T-helper 2 cell treated with Interferon-gamma antibody and Interleukin-4, amounts not matched to agents 100 ng/mL and 5 ng/mL, for 36 hours (primary cell): ENCODE measurements around the gene AOC1. TPM values are rescaled to one million over a fixed set of nuclear protein-coding genes. Genes with fewer than 3 reads are reported as not detected.

ENCODE experiments used
- intact Hi-C: fragments of 100-400 bp; cut with micrococcal nuclease; formaldehyde crosslinking; loops from one replicate; pipeline ENCODE4 v1.15.1; 2023
- total RNA-seq: library from RNA; stranded (reverse); gene quantifications from 2 replicates; pipeline ENCODE4 v1.2.3, GENCODE V29; 2022

The AOC1 gene
- total RNA-seq, 1 donor from 2014 or later: not detected

DNA sequence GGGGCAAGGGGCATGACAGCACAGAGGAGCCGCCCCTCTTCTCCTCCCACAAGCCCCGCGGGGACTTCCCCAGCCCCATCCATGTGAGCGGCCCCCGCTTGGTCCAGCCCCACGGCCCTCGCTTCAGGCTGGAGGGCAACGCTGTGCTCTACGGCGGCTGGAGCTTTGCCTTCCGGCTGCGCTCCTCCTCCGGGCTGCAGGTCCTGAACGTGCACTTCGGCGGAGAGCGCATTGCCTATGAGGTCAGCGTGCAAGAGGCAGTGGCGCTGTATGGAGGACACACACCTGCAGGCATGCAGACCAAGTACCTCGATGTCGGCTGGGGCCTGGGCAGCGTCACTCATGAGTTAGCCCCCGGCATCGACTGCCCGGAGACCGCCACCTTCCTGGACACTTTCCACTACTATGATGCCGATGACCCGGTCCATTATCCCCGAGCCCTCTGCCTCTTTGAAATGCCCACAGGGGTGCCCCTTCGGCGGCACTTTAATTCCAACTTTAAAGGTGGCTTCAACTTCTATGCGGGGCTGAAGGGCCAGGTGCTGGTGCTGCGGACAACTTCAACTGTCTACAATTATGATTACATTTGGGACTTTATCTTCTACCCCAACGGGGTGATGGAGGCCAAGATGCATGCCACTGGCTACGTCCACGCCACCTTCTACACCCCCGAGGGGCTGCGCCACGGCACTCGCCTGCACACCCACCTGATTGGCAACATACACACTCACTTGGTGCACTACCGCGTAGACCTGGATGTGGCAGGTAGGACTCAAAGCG is 5.1 kb downstream of the AOC1 start:
- intact Hi-C loops: no loop called here

DNA sequence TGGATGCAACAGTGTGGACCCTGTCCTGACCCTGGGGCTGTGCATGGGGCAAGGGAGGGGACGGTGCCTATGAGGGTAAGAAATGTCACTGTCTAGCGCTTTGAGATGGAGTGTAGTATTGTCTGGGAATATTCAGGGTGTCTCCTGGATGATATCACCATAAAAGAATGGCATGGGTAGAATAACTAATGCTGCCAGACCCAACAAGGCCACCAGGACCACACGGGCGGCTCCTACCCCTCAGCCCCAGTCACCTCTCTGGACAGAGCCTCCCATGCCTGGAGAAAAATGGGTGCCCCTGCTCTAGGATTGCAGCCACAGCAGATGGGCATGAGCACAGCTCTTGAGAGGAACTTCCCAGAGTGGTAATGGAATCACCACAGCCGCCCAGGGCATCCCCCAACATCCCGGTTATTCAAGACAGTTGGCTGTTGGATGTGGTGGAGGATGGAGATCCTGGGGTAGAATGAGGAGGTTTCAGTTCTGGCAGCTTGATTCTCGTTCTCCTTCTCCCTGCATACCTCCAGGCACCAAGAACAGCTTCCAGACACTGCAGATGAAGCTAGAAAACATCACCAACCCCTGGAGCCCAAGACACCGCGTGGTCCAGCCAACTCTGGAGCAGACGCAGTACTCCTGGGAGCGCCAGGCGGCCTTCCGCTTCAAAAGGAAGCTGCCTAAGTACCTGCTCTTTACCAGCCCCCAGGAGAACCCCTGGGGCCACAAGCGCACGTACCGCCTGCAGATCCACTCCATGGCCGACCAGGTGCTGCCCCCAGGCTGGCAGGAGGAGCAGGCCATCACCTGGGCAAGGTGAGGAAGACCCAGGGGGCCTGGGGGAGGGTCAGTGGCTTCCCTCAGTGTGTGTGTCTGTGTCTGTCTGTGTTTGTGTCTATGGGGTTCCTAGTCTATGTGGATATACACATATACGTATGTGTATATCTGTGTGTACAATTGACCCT is 6.2 kb downstream of the AOC1 start:
- intact Hi-C loops: no loop called here

DNA sequence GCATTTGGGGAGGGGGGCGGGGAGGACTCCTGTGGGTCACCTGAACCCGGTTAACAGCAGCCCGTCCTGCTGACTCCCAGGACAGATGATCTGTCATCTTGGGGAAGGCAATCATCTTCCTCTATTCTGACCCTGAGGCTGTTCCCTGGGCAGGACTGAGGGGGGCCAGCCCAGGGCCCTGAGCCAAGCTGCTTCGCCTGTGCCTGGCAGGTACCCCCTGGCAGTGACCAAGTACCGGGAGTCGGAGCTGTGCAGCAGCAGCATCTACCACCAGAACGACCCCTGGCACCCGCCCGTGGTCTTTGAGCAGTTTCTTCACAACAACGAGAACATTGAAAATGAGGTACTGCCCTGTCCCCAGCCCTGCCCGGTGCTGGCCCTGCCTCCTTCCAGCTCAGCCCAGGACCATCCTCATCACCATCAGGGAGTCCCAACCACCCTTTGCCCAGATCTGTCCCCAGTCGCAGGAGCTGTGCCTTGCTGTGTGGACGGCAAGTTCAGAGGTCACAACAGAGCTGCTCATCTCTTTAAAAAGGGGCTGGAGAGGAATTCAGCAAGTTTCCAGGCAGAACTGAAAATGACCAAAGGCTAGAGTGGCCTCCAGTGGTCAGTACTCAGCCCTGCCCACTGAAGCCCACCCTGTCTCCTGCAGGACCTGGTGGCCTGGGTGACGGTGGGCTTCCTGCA is 8.1 kb downstream of the AOC1 start:
- intact Hi-C loops: no loop called here

DNA sequence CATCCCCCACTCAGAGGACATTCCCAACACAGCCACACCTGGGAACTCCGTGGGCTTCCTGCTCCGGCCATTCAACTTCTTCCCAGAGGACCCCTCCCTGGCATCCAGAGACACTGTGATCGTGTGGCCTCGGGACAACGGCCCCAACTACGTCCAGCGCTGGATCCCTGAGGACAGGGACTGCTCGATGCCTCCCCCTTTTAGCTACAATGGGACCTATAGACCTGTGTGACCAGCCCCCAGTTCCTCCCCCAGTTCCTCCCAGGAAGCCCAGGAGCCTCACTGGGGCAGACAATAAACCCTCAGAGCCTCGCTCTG is 8.6 kb downstream of the AOC1 start:
- intact Hi-C loops: no loop called here

DNA sequence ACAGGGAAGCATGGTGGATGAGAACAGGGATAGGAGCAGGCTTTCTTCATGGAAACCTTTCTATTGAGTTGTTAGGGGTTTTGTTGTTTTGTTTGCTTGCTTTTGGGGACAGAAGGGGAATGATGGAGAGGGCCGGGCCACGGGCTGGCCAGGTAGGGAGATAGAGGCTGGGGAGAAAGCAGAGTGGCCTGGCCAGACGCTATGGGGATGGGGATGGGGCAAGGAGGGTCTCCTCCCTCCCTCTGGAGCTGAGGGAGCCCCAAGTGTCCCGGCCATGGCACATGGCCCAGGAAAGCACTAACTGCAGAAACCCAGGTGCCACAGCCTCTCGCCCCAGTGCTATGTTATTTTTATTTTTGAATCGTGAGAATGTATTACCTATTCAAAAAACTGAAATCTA is 10.0 kb downstream of the AOC1 start:
- intact Hi-C loops: no loop called here

DNA sequence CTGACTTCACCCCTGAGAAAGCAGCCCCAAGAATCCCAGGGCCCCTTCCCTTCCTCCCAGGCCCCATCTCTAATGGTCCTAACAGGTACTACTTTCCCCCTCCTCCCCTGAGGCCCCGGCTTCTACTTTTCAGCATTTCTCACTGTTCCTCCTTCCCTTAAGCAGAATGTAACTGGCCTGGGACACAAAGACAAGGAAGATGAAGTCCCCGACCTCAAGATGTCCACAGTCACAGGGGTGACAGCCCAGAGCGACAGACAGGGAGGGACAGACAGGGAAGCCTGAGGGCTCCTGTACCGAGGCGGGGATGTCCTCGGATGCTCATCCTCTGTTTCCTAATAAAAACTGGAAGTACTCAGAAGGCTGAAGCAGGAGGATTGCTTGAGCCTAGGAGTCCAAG is 11.6 kb downstream of the AOC1 start:
- intact Hi-C loops: no loop called here

DNA sequence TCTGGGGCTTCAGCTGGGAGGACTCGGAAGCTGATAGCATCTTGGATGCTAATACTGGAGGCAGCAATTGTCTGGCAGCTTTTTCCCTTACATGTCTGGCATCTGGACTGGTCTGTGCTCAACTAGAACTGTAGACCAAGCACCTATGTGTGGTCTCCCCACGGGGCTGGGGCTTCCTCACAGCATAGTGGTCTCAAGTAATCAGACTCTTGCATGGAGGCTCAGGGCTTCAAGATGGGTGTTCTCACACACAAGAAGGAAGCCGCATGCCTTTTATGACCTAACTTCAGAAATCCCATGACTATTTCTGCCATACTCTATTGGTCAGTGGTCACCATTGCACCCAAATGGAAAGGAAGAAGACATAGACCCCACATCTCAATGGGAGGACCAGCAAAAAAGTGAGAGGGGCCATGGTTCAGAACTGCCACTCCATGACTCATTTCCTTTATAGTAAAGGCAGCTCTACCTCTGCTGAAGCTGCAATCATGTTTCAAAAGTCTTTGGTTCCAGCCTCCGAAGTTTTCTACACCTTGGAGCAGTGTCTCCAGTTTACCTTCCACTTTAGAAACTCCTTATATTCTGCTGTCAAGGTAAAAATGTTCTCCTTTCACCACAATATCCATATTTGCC is 14.7 kb downstream of the AOC1 start:
- intact Hi-C loops: no loop called here

DNA sequence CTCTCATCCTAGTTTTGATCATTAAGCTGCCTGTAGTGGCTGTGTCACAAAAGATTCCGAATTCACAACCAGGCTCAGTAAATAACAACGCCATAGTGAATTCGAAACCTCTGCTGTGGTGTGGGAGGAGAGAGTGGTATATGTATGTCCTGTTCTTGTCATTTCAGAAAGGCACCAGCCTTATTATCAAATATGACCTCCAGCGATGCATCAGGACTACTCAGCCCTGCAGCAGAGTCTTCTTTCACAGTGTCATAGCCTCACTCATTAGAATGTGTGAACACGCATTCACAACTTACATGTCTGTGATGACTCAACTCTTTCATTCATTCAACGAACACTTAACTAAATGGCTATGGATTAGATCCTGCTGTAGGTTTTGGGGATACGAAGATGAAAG is 15.3 kb downstream of the AOC1 start:
- intact Hi-C loops: no loop called here

DNA sequence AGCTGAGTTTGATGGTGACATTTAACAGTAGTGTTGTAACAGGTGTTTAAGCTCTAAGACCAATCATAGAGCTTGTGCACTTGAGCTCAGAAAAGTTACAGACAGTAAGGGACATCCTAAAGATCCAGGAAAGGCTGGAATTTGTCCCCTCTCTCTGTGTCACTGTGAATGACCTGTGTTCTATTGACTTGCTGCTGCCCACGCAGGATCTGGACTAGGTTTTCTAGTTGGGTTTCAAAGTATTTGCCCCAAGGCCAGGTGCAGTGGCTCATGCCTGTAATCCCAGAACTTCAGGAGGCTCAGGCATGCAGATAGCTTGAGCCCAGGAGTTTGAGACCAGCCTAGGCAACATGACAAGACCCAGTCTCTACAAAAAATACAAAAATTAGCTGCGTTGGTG is 17.1 kb downstream of the AOC1 start:
- intact Hi-C loops: no loop called here

DNA sequence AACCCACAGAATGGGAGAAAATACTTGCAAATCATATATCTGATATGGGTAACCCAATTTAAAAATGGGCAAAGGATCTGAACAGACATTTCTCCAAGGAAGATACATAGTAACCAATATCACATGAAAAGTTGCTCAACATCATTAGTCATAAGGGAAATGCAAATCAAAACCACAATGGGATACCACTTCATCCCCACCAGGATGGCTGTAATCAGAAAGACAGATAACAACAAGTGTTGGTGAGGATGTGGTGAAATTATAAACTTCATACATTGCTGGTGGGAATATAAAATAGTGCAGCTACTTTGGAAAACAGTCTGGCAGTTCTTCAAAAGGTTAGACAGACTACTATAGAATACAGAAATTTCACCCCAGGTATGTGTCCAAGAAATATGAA is 19.3 kb downstream of the AOC1 start:
- intact Hi-C loops: no loop called here

DNA sequence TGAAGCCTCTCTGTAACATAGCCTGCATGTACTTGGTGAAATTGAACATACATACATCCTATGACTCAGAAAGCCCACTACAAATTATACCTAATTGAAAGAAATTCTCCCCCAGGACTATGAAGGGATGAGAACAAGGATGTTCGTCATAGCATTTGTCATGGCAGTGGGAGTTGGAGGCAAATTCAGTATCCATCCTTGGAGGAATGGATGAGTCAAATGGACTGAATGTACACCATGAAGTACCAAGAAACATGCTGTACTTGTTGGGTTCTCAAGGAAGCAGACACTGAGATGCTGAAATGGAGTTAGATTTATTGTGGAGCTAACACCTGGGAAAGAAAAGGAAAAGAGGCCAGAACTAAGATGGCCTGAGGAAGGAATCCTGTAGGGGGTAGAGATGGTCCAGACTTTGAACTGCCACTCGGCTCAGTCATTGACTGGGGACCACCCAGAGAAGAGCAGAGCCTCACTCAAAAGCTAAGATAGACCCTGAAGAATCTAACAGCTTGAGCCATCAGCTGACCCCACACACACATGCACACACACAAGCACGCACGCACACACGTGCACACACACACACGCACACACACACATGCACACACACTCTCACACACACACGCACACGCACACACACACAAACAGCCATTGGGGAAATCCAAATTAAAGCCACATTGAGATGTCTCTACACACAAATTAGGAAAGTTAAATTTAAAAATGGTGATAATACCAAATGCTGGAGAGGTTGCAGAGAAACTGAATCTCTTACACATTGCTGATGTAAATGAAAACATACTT is 22.3 kb downstream of the AOC1 start:
- intact Hi-C loops: no loop called here

DNA sequence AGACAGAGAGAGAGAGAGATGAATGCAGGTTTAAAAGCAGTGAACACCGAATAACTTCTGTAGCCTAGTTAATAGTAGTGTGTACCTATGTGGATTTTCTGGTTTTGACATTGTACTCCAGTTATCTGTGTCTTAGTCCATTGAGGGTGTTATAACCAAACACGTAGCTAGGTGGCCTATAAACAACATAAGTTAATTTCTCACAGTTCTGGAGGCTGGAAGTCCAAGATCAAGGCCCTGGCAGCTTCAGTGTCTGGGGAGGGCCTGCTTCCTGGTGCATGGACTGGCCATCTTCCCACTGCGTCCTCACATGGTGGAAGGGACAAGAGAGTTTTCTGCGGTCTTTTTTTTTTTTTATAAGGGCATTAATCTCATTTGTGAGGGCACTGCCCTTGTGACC is 23.5 kb downstream of the AOC1 start:
- intact Hi-C loops: no loop called here

DNA sequence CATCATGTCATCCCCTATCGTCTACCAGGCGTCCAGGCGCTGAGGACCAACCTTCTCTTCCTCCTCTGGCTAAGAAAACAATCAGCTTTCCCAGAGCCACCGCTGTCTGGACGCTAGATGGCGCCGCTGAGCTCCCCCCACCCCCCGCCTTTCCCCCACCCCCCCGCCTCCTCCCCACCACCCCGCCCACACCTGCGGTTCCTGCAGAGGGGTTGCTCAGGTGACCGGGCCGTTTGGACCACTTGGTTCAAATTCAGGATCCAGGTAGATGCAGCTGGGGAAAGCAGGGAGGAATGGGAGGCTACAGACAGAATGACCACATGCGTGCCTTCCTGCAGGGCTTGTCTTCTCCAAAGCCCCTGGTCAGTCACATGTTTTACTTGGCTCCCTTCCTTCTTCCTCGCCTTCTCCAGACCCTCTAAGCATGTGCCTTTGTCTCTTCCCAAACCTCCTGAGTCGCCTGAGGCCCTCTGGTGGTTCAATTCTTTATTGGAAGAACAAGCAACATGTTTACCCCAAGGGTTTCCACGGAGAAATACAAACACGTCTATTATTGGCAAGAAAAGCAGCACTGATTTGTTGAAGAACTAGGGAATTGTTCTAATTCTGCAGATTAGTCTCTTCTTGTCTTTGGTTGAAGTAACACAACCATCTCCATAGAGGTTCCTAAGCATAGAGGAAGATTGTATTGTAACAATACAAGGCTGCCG is 24.7 kb downstream of the AOC1 start:
- intact Hi-C loops: no loop called here

DNA sequence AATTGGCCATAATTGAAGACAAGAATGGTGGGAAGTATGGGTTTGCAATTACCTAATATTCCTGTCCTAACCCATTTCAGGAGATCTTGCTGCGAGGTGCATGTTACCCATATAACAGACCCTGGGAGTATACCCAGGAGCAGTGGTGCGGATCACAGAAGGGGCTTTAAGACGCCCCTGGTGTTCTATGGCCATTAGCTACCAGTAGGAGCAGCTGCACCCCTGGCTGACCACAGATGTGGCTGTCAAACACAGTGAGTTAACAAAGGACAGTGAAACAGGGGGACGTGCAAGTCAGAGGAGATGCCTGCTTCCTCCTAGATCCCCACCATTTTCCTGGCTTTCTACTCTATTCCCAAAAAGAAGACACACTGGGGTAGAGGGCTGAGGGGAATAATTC is 25.2 kb downstream of the AOC1 start:
- intact Hi-C loops: no loop called here

DNA sequence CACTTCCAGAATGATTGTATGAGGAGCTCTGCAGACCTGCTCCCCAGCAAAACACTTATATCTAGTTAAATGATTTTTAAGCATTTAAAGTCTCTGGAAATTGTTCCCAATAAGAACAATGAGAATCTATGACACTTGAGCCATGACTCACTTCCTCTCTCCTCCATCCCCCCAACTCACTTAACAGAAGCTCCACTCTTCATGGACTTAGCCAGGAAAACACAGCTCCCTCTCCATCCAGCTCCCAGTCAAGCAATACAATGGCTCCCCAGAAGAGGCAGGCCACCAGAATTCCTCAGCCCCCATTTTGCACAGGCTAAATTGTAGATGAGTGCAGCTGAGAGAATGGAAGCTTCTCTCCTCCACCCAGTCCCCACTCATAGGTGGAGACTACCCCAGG is 27.0 kb downstream of the AOC1 start:
- intact Hi-C loops: no loop called here

DNA sequence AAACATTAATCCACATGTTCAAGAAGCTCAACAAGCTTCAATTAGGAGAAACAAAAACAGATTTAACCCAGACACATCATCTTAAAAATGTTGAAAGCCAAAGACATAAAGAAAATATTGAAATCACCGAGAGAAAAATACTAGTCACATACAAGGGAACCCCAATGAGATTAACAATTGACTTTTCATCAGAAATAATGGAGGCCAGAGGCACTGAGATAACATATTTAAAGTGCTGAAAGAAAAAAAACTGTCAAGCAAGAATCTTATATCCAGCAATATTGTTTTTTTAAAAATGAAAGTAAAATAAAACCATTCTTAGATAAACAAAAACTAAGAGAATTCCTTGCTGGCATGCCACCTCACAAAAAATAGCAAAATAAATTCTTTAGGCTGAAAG is 28.9 kb downstream of the AOC1 start:
- intact Hi-C loops: no loop called here

DNA sequence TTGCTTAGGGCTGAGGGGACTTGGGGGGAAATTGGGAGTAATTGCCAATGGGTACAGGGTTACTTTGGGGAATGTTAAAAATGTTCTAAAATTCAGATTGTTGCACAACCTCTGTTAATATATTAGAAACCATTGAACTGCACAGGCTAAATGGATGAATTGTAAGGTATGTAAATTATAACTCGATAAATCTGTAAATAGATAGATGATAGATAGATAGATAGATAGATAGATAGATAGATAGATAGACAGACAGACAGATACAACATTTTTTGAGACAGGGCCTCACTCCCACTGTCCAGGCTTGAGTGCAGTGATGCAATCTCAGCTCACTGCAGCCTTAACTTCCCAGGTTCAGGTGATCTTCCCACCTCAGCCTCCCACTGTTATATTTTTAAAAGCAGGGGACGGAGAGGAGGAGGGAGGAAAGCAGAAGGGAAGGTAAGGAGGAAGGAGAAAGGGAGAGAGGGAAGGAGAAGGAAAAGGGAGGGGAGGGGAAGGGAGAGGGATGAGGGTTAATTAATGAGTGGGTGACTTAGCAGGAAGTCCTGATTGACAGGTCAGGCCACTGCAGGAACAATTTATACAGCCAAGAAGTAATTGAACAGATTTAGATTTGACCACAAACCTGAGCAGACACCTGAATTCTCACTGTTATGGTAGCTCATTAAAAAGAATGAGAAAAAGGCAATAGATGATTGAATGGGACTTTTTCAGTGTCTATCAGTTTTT is 38.7 kb downstream of the AOC1 start:
- intact Hi-C loops: no loop called here

DNA sequence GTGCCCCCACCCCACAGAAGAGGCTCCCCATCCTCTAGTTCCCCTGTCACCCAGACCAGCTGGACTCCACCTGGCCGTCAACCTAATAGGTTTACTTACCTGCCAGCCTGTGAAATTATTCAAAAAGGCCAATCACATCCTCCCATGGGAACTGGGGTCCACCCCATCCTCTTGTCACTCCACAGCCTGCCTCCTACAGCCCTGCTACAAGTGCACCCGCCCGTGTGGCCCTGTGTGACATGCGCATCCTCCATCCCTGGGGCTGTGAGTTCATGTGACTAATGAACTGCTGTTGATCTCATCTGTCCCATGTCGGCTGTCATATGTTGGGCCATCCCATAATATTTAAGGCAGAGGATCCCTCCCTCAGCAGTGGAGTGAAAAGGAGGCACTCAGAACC is 39.4 kb downstream of the AOC1 start:
- intact Hi-C loops: no loop called here

DNA sequence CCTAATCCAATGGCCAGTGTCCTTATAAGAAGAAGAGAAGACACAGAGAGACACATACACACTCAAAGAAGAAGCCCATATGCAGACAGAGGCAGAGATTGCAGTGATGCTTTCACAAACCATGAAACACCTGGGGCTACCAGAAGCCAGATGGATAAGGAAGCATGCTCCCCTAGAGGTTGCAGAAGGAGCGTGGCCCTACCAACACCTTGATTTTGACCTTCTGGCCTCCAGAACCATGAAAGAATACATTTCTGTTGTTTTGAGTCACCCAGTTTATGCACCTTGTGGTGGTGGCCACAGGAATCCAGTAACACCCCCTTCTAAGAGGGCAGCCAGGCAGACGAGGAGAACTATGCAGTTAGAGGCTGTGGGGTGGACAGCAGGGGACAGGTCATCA is 43.5 kb downstream of the AOC1 start:
- intact Hi-C loops: no loop called here
